HG02610 (cell line): Measurements from ENCODE around the gene P2RY2.

ENCODE experiments used
- ATAC-seq: cut with Tn5 transposase; IDR thresholded peaks from one replicate; pipeline ENCODE4 v1.9.1; 2021; ENCODE audit warnings: mild to moderate bottlenecking, moderate library complexity; ENCODE audit not compliant: unreplicated experiment

Gene P2RY2

DNA sequence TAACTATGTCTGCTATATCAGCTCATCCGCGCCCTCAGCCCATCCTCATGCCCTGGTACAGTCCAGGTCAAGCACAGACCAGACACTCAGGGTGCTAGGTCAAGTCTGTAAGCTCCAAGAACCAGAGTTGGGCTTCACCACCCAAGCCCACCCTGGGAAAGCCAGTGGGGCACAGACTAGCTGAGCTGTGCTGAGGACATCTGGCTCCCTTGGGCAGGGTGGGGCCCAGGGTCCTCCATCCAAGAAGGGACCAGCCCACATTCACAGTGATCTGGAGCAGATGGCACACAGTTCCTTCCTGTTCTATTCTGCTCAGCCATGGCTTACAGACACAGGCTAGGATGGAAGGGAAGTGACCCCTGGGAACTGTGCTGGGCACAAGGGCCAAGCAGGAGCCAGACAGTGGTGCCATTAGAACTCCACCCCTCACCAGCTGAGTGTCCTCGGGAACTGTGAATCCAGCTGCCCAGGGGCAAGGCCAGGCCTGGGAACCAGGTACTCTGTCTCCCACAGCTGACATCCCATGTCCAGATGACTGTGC, 63.2 kb downstream of the P2RY2 start:
- no peak for ATAC-seq

- ATAC-seq = no peak
These were observed 63.9 kb downstream of the P2RY2 start for GRCh38 chr11:73281796-73282660.

DNA sequence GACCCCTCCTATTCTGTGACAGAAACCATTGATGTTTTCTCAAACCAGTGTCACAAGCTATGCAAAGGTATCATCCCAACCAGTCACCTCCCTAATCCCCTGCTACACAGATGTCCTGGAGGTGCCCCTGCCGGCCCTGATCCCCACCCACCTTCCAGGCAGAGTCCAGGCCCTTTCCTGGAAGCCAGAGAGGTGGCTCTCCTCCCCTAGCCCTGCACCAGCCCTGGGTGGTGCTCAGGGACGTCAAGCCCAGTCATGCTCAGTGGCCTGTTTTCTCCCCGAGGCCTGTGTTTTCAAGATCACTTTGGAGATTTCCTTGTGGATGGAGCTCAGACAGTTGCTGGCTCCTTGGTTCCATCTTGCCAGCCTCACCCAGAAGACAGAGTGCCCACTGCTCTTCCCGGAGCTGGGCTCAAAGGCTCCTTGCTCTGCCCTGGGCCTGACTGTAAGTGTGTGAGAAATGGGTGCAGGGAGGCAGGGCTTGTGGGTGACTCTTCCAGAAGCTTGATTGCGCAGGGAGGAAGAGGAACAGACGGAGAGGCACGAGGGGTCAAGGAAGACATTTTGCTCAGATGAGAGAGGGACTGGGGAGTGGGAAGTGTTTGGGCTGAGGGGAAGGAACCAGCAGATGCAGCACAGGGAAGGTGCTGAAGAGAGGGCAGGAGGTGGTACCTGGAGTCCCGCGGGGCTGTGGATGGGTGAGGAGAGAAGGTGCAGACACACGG, 65.4 kb downstream of the P2RY2 start:
- ATAC-seq = no peak

GRCh38 chr11:73284106-73284505, 66.0 kb downstream of the P2RY2 start:
- no peak for ATAC-seq

DNA sequence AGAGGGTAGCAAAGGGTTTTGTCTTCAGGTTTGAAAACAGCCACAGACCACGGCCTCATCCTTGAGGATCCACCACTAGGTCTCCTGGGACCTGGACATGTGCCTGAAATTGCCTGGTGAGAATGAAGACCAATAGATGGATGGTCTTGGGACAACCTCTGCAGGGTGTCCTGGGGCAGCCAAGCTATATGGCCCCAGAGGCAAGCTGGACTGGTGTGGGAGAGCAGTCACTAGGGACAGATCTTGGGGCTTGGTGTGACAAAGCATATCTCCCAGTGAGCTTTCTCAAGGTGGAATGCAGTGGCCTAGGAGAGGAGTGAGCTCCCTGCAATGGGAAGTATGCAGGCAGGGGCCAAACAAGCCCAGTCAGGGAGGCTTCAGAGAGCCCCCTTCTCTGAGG, 67.6 kb downstream of the P2RY2 start:
- ATAC-seq = no peak
